ENCODE data around the gene XYLT1.

GRCh38 chr16:17147942-17148341, 322.8 kb downstream of the XYLT1 start:
- TF ChIP-seq STAT1 (conservative IDR thresholded peaks at IDR 0.05) (no peak), POLR2AphosphoS5 (IDR thresholded peaks at IDR 0.05; ENCODE audit: low read length) (no peak), SUZ12 (IDR thresholded peaks at IDR 0.05; ENCODE audit: unreplicated experiment) (no peak), MAX (IDR thresholded peaks at IDR 0.05; ENCODE audit: low read depth, low read length) (no peak), LARP7 (IDR thresholded peaks at IDR 0.05) (no peak), BCL11A (IDR thresholded peaks at IDR 0.05; ENCODE audit: low read depth, low read length) (no peak), CTCF (IDR thresholded peaks at IDR 0.05 in 2 of 3, conservative IDR thresholded peaks at IDR 0.05 in 1 of 3; ENCODE audit: control insufficient read depth in 2 of 3, extremely low read depth in 1 of 3, insufficient read depth in 1 of 3, low read depth in 3 of 3, low read length in 3 of 3) (no peak), POLR2AphosphoS2 (IDR thresholded peaks at IDR 0.05; ENCODE audit: low read depth, low read length) (no peak), CBX5 (IDR thresholded peaks at IDR 0.05; ENCODE audit: low read depth) (no peak), HDGF (IDR thresholded peaks at IDR 0.05) (no peak)

Data from GM12878 (cell line).